ENCODE measurements around the gene OTOF. TPM values are rescaled to one million over a fixed set of nuclear protein-coding genes. Genes with fewer than 3 reads are reported as not detected.

The OTOF gene
- total and polyA plus RNA-seq, 9 of the 15 experiments (the other 6 are each of a cell fraction or from before 2014, with no cell fraction given), result 0.03 to 0.11 (median 0.06) TPM; not detected in 5

GRCh38 chr2:26469955-26470354 lies 8.0 kb downstream of the OTOF start:
- no peak overlapping the region for H3K4me3 ChIP-seq
- peaks cover 5 to 20% of the 10 kb centered on the region in 2 experiments; a peak in 4 of 5 replicates for H3K4me1 ChIP-seq (replicated peaks in 1 of 2; ENCODE audit: control insufficient read depth in 2 of 2, insufficient read depth in 2 of 2, low read length in 2 of 2)
- no peak overlapping the region for H3K4me2 ChIP-seq (ENCODE audit: insufficient read depth, low read length)
- H3K79me2 ChIP-seq (ENCODE audit: control insufficient read depth, insufficient read depth, low read length), result no peaks in the 10 kb centered on the region
- no peaks in the 10 kb centered on the region for H3K9me1 ChIP-seq (ENCODE audit: control insufficient read depth, insufficient read depth, low read length)
- no peak overlapping the region for H2AFZ ChIP-seq (ENCODE audit: low read depth, low read length)
- POLR2A ChIA-PET, result interaction anchor here (0.6 to 1.1 kb wide), 2 partner anchors 240 to 260 kb away, joined by 3 read pairs; no protein-coding TSS in a partner anchor
- FAIRE-seq, result peak; percentile 6
- no TSS peak for BruUV-seq (replicated peaks)
- H3K27me3 ChIP-seq (ENCODE audit: control insufficient read depth in 2 of 2, insufficient read depth in 2 of 2, low read length in 2 of 2), result peaks cover 0 to 5% of the 10 kb centered on the region in 2 experiments; a peak in 1 of 5 replicates
- H3K27ac ChIP-seq (ENCODE audit: extremely low read depth, low read depth, low read length), result no peak overlapping the region
- in situ Hi-C loops (cut with MboI), result loop anchor here (5.0 to 10.0 kb wide), 2 partner anchors 228 to 525 kb away; partner anchors contain the start of genes HADHA and HADHB
- ATAC-seq, result no peak
- 33% methylated on average over 7 of the region's 7 CpGs for WGBS (ENCODE audit: insufficient coverage, low coverage, missing lambda C conversion rate)
- no peaks in the 10 kb centered on the region for H3K36me3 ChIP-seq (ENCODE audit: control insufficient read depth, insufficient read depth, low read length)
- H4K20me1 ChIP-seq (replicated peaks; ENCODE audit: control insufficient read depth, insufficient read depth, low read length), result no peaks in the 10 kb centered on the region
- TF ChIP-seq THAP12 (CRISPR knock-in tag; IDR thresholded peaks at IDR 0.05) (no peak), RBM25 (IDR thresholded peaks at IDR 0.05; ENCODE audit: low read depth, low read length, severe bottlenecking) (peak; percentile 76), ZFP36 (IDR thresholded peaks at IDR 0.05; ENCODE audit: low read depth, low read length, partially characterized antibody) (peak; percentile 80)
- intact Hi-C loops (cut with micrococcal nuclease), result loop anchor here (5.0 to 10.0 kb wide), 3 partner anchors 235 to 518 kb away; partner anchors contain the start of gene GAREM2
- no peak overlapping the region for H3K9ac ChIP-seq (ENCODE audit: insufficient read depth in 1 of 2, low read depth in 2 of 2, low read length in 2 of 2)
- H3K9me3 ChIP-seq (replicated peaks; ENCODE audit: control insufficient read depth, insufficient read depth, low read depth, low read length), result peaks cover 5% of the 10 kb centered on the region; the same call in 1 of the 2 replicates
- DNase-seq (ENCODE audit: extremely low read depth in 1 of 4, low spot score in 3 of 4), result no peak
- CTCF ChIA-PET (ENCODE audit: low intra/inter-chr PET ratio), result interaction anchor here (1.0 to 1.4 kb wide), 3 partner anchors 140 to 519 kb away, joined by 4 to 6 read pairs (median 5); no protein-coding TSS in a partner anchor
